NCI-H1436 treated with DMSO at 0.1 percent for 48 hours (cell line): ENCODE measurements around the gene AGGF1.
"Not testable (repeated sequence)": the region's sequence is repeated elsewhere in the genome, so short reads cannot be mapped to it uniquely, and the experiment has no call there.

ENCODE experiments used
- DNase-seq: peaks from one replicate; lab custom pipeline; 2025; lab: John Stamatoyannopoulos, UW

The AGGF1 gene

DNA sequence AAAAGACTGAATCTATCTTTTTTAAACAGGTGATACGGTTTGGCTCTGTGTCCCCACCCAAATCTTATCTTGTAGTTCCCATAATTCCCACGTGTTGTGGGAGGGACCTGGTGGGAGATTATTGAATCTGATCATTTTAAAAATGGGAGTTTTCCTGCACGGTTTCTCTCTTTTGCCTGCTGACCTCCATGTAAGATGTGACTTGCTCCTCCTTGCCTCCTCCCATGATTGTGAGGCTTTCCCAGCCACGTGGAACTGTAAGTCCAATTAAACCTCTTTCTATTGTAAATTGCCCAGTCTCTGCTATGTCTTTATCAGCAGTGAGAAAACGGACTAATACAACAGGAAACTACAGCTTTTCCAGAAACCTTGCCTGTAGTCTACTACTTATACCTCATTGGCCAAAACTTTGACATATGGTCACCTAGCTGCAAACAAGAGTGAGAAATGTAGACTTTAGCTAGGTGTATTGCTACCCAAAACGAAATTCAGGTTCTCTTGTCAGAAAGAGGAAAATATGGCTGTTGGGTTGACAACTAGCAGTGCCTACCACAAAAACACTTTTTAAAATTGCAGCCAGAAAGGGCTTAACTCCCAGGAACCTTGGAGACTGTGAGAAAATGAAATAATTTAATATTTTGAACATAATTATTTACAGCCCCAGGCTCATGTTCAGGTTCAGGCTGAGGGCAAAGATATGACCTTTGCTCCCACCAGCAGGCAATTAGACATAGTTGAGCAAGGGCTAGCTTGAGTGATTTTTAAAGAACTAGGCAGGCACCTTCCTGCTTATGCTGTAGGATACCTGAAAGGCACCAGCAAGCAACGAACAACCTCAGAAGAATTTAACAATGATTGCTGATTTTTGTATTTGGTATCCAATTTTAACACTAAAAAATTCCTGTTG, 7.4 kb upstream of the AGGF1 start:
- no peak for DNase-seq

DNA sequence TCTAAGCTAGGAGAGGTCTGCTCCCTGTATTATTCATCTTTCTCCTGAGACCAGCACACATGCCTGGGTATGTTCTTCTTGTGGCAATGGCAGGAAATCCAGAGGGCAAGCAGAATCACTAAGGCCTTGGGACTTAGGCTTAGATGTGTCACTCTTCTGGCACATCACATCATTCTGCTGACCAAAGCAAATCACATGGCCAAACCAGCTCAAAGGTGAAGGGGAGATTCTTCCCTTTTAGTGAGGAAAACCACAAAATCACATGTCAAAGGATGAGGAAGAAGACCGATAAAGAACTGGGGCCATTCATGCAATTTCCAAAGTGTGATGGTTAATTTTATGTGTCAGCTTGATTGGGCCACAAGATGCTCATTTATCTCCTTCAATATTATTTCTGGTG, 5.7 kb upstream of the AGGF1 start:
- DNase-seq = no peak

DNA sequence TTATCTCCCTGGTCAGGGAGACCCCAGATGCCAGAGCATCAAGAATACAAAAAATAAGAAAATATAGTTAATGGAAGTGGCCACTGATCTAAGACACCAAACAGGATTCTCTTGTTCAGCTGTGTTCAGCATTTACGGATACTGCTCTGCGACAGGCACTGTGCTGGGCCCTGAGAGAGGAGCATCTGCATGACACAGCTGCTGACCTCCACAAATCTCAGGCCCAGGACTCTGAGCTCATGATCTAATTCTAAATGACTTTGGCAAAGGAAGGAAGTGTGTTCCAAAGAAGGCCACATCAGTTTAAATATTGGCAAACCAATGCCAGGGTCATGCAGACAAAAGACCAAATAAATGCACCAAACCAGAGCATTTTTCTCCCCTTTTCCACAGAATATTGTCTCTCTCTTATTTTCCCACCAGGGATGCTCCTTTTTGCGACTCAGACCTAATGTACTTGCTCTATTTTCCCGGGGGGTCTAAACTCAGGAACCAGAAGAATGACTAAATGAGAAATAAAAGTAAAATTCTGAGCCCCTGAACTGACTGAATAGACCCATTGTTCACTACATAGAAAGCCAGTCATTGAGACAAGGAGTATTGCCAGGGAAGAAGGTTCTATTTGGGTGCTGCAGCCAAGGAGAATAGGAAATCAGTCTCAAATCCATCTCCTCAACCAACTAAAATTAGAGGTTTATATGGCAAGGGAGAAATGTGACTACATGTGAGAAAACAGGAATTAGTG, 1.4 kb upstream of the AGGF1 start:
- no peak for DNase-seq

DNA sequence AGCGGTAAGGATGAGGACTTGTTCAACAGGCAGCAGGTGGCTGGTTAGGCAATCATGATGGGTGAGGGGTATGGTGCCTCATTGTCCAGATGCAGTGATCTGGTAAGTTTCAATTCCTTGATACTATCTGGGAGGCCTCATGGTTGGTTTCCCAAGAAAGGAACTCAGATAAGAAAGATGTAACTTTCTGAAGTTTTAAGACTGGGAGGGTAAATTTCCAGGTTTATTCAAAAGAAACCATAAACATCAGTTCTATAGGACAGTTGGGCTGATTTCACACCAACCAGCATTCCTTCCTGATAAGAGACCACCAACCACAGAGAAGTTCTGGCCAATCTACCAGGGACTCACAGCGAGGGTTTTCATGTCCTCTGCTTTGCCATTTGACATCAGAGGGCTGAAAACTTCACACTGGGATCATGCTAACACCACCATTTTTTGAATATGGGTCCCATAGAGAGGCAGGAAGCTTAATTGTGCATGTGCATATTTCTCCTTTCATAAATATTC, 773 bp upstream of the AGGF1 start:
- no peak for DNase-seq

DNA sequence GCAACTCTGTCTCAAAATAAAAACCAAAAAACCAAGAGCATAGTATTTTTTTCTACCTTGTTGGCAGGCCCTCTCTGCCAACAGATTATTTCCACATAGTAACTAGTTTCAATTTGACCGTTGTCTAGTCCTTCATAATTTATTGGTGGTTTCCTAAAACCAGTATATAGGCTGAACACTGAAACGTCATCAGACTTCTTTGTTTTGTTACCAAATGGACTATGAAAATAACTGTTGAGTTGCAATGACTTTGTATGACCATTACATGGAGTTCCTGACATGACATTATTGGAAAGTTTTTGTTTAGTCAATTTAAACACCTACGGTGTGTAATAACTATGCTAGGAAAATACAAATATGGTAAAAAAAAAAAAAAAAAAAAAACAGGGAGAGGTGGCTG, 1.7 kb downstream of the AGGF1 start:
- no peak for DNase-seq

DNA sequence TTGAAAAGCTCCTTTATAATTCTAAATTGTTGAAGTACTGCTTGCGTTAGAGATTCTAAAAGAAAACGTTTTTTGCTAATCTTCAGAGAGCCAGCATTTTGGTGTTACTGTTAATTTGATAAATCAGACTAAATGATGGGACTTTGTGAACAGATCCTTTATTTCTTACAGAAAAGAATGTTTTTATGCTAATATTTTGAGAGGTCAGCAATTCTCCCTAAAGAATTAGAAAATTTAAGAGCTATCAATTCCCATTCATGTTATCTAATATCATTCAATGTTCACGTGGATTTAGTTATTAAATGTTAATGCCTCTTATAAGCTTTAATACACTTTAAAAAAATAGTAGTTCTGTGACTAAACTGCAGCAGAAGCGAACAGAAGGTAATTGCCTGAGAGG, 2.4 kb downstream of the AGGF1 start:
- DNase-seq = no peak

DNA sequence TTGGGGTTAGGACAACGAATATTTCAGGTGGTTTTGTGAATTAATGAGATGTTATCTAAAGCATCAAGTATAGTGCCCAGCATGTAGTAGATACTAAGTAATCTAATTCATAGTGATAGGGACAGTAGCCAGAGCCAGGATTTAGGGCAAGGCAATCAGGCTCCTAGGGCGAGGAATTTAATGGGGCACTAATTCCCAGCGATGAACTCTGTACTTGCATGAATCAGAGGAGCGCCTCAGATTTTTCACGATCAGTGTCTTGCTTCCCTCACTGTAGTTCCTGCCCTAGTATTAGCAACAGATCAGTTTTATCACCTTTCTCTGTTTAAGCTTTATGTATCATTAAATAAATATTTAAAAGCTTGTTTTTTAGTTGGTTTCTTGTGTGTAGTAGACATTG, 3.1 kb downstream of the AGGF1 start:
- DNase-seq = no peak

DNA sequence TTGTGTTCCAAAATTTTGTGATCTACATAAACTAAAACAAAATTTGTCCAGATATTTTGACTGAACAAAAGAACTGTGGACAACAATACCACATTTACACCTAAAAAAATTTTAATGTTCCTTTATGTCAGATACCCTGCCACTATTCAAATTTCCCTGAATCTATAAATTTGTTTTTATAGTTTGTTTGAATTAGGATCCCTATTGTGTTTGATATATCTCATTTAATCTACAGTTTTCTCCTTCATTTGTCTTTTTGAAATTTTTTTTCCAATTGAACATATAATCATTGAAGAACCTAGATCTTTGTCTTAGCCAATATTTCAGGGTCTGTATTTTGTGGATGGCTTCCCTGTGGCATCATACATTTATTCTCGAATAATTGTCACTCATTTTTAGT, 5.7 kb downstream of the AGGF1 start:
- DNase-seq = no peak

DNA sequence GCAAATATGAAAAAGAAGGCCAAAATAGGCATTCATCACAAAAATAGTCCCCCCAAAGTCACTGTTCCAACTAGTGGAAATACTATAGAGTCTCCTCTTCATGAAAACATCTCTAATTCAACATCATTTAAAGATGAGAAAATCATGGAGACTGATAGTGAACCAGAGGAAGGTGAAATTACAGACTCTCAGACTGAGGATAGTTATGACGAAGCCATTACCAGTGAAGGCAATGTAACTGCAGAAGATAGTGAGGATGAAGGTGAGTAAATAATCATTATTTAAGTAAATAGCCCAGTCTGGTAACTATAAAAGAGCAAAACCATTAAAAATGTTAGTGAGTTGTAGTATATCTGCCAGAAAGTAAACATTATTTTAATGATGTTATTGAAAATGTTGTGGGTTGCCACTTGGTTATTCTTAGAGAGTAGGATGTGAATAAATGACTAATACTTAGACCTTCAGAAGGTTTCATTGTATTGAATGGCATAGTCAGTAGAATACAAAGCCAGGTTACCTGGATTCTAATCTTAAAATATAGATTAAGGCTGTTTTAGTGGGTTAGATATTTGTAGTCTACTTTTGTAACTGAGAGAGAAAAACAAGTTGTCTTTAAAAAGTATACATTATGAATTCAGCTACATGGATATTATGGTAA, 16.3 kb downstream of the AGGF1 start:
- no peak for DNase-seq

DNA sequence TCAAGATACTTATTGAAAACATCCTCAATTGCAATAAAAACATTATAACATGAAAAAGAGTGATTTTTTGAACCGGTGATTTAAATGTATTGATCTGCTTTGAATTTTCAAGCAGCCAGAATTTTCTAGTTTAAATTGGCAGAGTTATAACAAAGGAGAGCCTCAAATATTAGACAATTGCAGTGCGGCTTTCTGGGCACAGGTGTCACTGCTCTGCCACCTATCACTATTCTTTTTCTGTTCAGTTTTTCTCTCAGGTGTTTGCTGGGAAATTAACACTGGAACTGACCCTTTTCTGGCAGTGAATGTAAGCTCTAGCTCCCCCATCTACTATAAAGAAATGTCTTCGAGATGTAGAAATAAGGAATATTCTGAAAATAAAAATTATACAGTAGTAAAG, 33.8 kb downstream of the AGGF1 start:
- no peak for DNase-seq

DNA sequence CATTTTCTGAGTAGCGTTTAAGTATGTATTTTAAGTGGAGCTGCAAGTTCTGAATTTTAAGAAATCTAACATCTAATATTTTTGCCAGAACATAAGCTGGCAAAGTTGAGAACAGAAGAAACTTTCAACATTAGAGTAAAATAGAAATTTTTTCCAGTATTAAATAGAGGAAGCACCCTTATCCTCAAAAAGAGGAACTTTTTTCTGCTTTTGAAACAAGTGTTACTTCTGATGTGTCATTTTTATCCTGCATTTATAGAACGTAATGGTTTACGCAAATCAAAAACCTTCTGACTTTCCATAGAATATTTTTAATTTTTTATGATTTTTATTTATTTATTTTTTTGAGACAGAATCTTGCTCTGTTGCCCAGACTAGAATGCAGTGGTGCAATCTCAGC, 35.1 kb downstream of the AGGF1 start:
- DNase-seq = no peak

DNA sequence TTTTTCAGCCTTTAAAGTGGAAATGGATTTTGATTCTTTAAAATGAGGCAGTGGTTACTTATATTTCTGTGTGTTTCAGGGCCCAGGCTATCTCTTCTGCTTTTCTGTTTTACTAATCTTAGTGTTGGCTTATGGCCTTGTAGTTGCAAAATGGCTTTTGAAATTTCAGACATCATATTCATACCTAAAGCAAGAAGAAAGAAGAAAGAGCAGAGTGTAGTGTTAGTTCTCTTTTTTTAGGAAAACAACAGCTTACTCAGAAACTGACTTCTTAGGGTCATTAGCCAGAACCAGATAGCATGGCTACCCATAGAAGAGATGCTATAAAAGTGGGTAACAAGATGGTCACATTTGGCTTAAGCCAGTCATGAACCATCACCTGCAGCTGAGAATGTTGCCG, 36.0 kb downstream of the AGGF1 start:
- DNase-seq = no peak

DNA sequence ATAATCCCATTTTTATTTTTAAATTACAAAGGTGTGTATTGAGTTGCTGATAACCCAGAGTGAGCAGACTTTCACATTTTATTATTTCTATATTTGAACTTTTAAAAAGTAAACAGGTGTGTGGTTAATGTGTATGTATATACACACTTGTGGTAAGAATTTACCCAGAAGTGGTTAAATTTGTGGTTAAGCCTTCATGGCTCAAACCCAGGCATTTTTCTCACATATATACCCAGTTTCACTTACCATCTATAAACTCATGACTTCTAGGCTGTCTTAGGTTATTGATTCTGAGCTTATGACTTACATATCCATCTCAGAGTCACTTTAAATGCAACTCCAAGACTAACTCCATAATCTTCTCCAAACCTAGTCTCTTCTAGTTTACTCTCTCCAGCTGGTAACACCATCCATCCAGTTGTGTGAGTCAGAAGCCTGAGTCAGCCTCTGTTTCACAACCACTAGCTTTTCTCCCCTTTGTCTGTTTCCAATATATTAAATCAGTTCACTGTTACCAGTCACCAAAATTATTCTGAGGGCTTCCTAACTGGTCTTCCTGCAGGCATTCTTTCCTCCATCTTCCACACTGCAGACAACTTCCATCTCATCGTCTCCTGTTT, 36.7 kb downstream of the AGGF1 start:
- DNase-seq = no peak

DNA sequence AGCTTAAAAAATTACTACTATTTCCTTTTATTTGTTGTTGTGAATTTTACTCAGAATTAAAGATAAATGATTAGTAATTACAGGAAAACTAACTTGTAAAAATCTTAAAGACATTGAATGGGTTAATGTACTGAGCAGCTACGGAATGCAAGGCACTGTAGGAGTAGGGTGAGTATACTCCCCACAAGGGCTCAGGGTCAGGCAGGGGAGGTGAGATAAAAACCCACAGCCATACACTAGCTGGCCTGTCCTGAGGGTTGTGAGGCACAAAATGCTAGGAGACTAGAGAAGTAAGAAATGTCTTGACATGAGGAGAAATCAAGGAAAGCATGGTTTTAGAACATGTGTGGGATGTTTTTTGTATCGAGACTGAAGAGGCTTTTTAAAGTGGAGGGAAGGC, 43.5 kb downstream of the AGGF1 start:
- no peak for DNase-seq

DNA sequence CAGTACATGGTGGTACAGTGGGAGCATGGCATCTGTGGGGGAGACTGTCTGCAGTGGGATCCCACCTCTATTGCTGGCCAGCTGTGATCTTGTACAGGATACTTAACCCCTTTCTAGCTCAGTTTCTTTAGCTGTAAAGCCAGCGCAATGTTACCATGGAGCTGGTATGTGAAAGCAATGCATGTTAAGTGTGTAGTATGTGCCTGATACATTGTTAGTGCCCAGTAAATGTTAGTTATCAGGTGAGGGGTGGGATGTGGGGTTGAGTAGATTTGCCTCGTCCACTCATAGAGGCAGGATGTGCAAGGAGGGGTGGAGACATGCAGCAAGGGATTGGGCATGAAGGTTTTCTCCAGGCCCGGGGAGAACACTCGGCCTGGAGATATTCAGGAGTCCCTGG, 44.5 kb downstream of the AGGF1 start:
- DNase-seq = no peak

DNA sequence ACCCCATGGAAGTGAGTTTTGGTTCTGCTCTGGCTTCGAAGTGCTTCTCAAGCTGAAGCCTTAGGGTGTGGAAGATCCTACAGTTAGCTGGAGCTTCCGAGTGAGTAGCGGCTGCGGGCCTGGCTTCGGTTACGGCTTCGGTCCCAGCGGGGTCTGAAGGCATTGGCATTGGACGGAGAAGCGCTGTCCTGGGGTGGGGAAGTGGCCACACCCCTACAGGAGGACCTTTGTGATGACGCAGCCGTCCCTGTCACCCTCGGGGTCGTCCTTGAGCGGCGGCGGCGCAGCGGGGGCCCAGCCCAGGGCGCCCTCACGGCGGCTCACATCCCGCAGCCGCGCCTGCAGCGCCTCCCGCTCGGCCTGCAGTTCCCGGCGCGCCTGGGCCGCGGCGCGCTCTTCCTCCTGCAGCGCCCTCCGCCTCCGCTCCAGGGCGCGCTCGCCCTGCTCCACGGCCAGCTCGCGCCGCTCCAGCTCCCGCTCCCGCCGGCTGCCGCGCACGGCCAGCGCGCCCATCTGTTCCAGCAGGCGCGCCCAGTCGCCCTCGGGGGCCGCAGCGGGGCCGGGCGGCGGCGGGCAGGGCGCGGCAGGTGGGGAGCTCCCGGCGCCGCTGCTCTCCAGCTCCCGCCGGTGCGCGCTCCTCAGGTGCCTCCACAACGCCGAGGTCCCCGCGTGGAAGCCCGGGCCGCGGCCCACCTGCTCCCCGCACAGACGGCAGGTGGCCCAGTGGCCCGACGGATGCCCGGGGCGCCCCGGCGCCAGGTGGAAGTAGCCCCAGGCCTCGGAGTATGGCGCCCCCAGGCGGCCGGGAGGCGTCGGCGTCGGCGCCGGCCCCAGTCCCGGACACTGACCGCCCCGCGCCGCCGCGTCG, 47.0 kb downstream of the AGGF1 start:
- DNase-seq = no peak

DNA sequence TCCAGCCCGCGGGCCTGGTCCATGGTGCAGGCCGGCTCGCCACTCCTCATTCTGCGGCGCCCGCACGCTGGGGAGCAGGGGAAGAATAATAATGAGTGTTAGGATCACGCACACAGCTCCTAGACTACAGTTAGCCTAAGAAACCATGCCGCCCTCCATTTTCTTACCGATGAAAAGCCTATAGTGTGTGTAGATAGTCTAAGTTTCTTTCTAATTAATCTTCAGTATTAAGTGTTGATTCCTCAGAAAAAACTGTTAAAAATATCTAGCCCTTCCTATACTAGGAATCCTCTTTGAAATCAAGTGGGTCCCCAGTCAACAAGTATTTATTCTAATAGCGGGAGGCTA, 47.6 kb downstream of the AGGF1 start:
- no peak for DNase-seq

DNA sequence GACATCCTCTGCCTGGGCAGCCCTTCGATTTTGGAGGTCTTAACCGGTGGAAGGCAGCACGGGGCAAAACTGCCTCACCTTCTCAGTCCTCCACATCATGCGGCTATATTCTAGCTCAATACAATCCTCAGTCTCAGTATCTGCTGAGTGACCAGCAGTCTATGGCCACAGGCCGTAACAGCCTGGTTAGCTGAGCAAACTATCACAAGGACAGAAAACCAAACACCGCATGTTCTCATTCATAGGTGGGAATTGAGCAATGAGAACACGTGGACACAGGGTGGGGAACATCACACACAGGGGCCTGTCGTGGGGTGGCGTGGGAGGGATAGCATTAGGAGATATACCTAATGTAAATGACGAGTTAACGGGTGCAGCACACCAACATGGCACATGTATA, 50.3 kb downstream of the AGGF1 start:
- DNase-seq = not testable (repeated sequence)

DNA sequence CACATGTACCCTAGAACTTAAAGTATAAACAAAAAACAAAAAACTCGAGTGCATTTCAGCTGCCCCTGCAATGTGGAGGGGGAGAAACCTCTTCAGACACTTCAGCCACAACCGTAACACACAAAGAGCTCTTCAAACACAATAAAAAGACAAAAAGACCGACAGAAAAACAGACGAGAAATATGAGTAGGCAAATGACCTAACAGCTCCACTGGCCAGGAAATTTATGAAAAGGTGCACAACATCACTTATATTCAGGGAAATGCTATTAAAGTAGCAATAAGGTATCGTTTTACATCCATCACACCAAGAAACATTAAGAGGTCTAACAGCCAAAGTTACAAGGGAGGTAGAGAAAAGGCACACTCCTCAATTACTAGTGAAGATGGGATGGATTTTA, 50.7 kb downstream of the AGGF1 start:
- no peak for DNase-seq

DNA sequence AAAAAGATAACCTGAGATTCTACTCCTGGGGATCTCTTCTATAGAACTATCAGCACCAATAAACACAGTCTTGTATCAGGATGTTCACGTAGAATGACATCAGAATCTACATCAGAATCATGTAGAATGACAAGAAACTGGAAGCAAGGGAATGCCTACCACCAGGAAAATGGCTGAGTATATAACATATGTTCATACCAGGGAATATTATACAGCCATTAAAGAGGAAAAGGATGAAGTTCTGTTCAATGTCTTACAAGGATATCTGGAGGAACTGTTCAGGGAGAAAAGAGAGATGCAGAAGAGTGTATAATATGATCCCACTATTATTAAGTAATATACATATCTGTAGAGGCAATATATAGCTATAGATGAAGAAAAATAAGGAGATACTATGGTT, 52.1 kb downstream of the AGGF1 start:
- no peak for DNase-seq

DNA sequence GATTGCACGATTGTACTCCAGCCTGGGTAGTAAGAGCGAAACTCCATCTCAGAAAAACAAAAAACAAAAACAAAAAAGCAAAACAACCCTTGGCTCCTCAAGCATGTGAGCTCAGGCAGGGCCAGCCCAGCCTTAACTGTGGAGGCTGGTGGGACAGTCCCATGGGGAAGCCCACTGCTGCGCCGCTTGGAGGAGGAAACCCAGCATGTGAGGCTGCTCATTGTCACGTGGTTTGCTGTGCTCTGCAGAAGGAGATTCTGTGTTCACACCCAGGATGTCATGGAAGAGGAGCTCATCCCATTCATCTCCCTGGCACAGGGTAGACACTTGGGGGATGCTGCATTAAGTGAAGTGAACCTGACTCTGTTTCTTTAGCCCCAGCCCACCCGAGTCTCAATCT, 52.9 kb downstream of the AGGF1 start:
- no peak for DNase-seq

DNA sequence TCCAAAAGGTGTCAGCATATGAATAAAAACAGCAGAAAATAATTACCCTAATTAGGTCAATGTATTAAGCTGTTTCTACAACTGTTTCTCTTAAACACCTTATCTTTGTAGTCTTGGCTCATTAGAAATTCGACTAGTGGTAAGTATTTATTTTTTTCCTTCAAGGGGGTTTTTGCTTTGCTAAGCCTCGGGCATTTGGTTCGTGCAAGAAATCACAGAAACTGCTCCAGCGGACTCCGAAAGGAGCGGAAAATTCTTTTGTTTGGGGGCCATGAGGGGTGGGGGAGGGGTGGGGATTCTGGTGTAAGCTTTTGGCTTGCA, 56.1 kb downstream of the AGGF1 start:
- no peak for DNase-seq
